Measurements from ENCODE around the gene PSMA3. TPM values are rescaled to one million over a fixed set of nuclear protein-coding genes. Genes with fewer than 3 reads are reported as not detected.
"Not testable (repeated sequence)": the region's sequence is repeated elsewhere in the genome, so short reads cannot be mapped to it uniquely, and the experiment has no call there.

PSMA3 gene
- total RNA-seq, 1 donor from 2014 or later: 118 TPM

- DNase-seq (ENCODE audit: low spot score); intact Hi-C loops (cut with DNase I): not testable (repeated sequence)
Measured at GRCh38 chr14:58262005-58262404, 17.4 kb downstream of the PSMA3 start.

- intact Hi-C loops (cut with DNase I): no loop called here
- no peak for DNase-seq (ENCODE audit: low spot score)
Measured at GRCh38 chr14:58265401-58265800, 20.8 kb downstream of the PSMA3 start.

GRCh38 chr14:58270628-58271027 is 26.0 kb downstream of the PSMA3 start:
- DNase-seq (ENCODE audit: low spot score): no peak
- intact Hi-C loops (cut with DNase I): no loop called here

GRCh38 chr14:58272588-58273372 is 28.1 kb downstream of the PSMA3 start:
- intact Hi-C loops (cut with DNase I): no loop called here
- DNase-seq (ENCODE audit: low spot score): no peak

GRCh38 chr14:58274881-58275280 is 30.2 kb downstream of the PSMA3 start:
- DNase-seq (ENCODE audit: low spot score): no peak
- intact Hi-C loops (cut with DNase I): no loop called here

- intact Hi-C loops (cut with DNase I): no loop called here
- no peak for DNase-seq (ENCODE audit: low spot score)
Measured at GRCh38 chr14:58275527-58276190, 31.0 kb downstream of the PSMA3 start.

GRCh38 chr14:58276208-58276607 is 31.6 kb downstream of the PSMA3 start:
- no peak for DNase-seq (ENCODE audit: low spot score)
- intact Hi-C loops (cut with DNase I): no loop called here

GRCh38 chr14:58278177-58278576 is 33.5 kb downstream of the PSMA3 start:
- no peak for DNase-seq (ENCODE audit: low spot score)
- intact Hi-C loops (cut with DNase I): no loop called here

- no peak for DNase-seq (ENCODE audit: low spot score)
- intact Hi-C loops (cut with DNase I): loop anchor here (5.0 kb wide), 1 partner anchor 39 kb away; the partner anchor contains the start of gene PSMA3
Measured at GRCh38 chr14:58280954-58281787, 36.5 kb downstream of the PSMA3 start.

- intact Hi-C loops (cut with DNase I): loop anchor here (5.0 kb wide), 1 partner anchor 40 kb away; the partner anchor contains the start of gene PSMA3
- no peak for DNase-seq (ENCODE audit: low spot score)
Measured at GRCh38 chr14:58281969-58282368, 37.3 kb downstream of the PSMA3 start.

- no peak for DNase-seq (ENCODE audit: low spot score)
- intact Hi-C loops (cut with DNase I): loop anchor here (5.0 kb wide), 1 partner anchor 41 kb away; the partner anchor contains the start of gene PSMA3
Measured at GRCh38 chr14:58282925-58283593, 38.4 kb downstream of the PSMA3 start.

GRCh38 chr14:58283730-58284129 is 39.1 kb downstream of the PSMA3 start:
- no peak for DNase-seq (ENCODE audit: low spot score)
- intact Hi-C loops (cut with DNase I): loop anchor here (5.0 kb wide), 1 partner anchor 41 kb away; the partner anchor contains the start of gene PSMA3

GRCh38 chr14:58285132-58285531 is 40.5 kb downstream of the PSMA3 start:
- intact Hi-C loops (cut with DNase I): no loop called here
- no peak for DNase-seq (ENCODE audit: low spot score)

GRCh38 chr14:58287607-58288042 is 43.0 kb downstream of the PSMA3 start:
- no peak for DNase-seq (ENCODE audit: low spot score)
- intact Hi-C loops (cut with DNase I): no loop called here

- no peak for DNase-seq (ENCODE audit: low spot score)
- intact Hi-C loops (cut with DNase I): no loop called here
Measured at GRCh38 chr14:58288106-58288792, 43.6 kb downstream of the PSMA3 start.

GRCh38 chr14:58291646-58292045 is 47.0 kb downstream of the PSMA3 start:
- no peak for DNase-seq (ENCODE audit: low spot score)
- intact Hi-C loops (cut with DNase I): no loop called here

- intact Hi-C loops (cut with DNase I): no loop called here
- no peak for DNase-seq (ENCODE audit: low spot score)
Measured at GRCh38 chr14:58292187-58292586, 47.5 kb downstream of the PSMA3 start.

- DNase-seq (ENCODE audit: low spot score): no peak
- intact Hi-C loops (cut with DNase I): no loop called here
Measured at GRCh38 chr14:58294201-58294600, 49.6 kb downstream of the PSMA3 start.

- intact Hi-C loops (cut with DNase I): loop anchor here (5.0 kb wide), 1 partner anchor 144 kb away; the partner anchor contains the start of gene ARMH4
- DNase-seq (ENCODE audit: low spot score): no peak
Measured at GRCh38 chr14:58296726-58297125, 52.1 kb downstream of the PSMA3 start.
